GM12873 (cell line): ENCODE results near the gene ARHGAP26.

Experiments
- CTCF ChIP-seq: IDR thresholded peaks from 2 replicates; pipeline ENCODE4 v1.5.1; 2012; ENCODE audit warnings: low read depth, mild to moderate bottlenecking, moderate library complexity, low read length, control low read depth; ENCODE audit not compliant: insufficient read depth; ENCODE audit errors: missing control alignments

The ARHGAP26 gene

DNA sequence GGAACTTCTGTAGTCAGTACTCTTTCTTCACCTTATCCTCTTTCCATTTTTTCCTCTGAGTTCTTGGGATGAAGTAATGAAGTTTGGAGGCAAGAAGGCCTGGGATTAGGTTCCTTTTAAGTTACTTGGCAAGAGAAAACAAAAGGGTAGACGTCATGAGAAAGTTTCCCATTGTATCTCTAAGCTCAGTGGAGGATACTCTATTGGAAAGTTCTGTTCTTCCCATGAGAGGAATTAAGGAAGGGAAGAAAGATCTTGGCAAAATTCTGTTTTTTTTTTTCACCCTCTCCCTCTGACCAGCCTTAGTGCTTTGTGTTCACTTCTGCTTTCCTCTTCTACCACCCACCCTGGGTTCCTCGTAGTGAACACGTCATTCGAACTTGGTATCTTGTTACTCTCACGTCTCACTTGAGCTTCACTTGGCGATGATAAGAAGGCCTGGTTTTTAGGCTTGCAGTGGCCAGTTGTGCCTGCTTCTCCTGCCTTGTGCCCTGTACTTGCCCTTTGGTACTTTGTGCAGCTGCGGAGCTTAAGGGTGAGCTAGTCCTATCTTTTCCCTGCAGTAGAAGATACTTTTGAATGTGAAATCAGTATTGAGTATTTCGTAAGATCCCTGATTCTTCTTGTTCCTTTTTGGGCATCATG, 67.0 kb downstream of the ARHGAP26 start:
- no peak for TF ChIP-seq CTCF

GRCh38 chr5:142838845-142839244, 68.7 kb downstream of the ARHGAP26 start:
- no peak for TF ChIP-seq CTCF

DNA sequence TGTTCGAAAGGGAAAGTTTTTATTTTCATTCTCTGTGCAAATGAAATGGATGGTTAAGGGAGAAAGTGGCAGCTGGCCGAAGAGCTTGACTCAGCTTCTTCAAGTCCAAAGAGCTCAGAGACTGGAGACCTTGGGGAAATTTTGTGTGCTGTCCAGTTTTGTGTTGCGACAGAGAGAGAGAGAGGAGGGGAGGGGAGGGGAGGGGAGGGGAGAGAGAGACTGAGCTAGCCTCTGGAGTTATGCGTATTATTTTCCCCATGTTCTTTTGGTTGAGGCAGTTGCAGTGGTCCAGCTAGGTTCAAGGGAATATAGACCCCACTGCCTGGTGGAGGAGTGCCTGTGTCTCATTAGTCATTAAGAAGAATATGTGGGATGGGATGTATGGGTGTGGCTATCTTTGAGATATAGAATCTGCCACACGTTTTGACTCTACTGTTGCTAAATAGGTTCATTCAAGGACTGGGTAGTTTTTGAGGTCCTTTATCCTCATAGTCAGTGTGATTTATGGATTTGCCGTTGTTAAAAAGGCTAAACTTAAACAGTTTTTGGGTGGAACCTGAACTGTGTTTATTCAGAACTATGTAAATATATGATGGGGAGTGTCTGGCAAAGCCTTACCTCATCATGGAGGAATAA, 69.7 kb downstream of the ARHGAP26 start:
- TF ChIP-seq CTCF, result no peak

- TF ChIP-seq CTCF, result no peak
Measured at GRCh38 chr5:142840575-142840974, 70.4 kb downstream of the ARHGAP26 start.

- no peak for TF ChIP-seq CTCF
Measured at GRCh38 chr5:142841511-142842265, 71.5 kb downstream of the ARHGAP26 start.

DNA sequence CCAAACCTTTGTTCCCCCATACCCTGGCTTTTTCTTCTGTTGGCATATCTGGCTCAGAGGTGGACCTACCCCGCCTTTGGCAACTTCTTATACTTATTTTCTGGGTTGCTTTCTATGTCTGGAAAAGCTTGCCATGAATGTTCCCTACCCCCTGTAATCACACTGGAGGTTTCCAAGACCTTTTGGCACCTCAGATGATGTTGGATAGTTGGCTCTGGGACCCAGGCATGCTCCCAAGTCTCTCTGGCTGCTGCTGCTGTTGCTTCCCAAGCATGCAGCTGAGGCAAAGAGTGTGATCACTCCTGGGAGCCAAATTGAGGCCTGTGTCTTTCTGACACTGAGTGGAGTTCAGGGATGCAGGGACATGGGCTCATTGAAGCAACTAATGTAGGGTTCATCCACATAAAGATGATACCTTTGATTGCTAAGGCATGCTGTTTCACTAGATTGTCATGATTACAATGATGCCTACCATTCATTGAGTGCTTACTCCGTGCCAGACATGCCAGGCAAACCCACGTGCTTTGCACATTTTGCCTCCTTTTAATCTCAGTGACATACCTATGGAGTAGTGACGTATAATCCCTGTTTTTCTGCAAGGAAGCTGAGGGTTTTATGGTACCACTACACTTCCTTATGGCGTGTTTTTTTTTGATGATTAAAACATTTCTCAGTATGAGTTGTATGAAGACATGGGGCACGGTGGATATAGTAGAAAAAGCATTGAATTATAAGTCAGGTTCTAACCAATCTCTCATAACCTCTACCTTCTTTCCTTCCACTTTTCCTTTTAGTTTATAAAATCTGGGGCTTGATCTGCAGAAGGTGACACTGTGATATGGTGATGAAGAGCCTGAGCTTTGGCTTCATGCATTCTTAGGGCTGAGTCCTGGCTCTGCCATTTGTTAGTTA, 73.1 kb downstream of the ARHGAP26 start:
- no peak for TF ChIP-seq CTCF
